ENCODE measurements around the gene SULT6B1.
"Not testable (repeated sequence)": the region's sequence is repeated elsewhere in the genome, so short reads cannot be mapped to it uniquely, and the experiment has no call there.

SULT6B1 gene

DNA sequence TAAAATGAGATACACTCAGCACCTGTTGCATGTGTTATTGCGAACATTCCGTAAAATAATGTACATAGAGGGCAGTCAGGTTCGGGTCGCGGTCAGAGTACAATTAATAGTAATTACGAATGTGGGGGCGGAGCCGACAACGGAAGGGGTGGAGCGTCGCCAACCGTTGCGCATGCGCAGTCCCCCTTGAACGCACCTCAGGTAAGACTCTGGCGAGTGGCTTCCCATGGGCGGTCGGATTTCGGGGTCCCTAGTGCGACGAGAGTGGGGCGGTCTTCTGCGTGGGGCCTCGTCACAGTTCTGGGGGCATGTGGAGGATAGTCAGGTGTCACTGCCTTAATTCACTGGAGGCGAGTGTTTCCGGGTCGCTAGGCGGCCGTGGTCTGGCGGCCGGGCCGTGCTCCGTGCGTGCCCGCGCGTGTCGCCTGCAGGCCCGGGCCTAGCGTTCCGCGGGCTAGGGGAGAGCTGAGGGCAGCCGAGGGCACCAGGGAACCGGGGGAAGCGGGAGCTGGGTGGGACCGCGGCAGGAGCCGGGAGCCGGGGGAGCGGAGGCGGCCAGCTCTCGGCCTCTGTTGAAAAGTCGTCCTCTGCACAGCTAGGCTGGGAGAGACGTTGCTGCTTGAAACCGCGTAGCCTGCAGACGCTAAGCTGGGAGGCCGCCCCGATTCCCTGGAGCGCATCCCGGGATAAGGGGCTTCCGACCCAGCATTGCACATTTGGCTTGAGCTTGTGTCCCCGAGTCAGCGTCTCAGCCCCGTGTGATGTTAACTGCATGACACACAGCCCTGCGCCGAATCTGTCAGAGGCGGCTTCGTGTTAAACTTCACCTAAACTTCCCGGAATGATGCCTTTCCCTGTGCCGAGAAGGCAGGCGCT, 8.1 kb upstream of the SULT6B1 start, which contains the start of gene CEBPZOS:
Gene CEBPZOS (plus strand): TSS at position 177 of the 876 bp plus-strand sequence. CDS start 3,209 bp downstream, outside the sequence.
- DNase-seq (ENCODE audit: low read depth in 2 of 2), result peak; percentile 77 to 85

DNA sequence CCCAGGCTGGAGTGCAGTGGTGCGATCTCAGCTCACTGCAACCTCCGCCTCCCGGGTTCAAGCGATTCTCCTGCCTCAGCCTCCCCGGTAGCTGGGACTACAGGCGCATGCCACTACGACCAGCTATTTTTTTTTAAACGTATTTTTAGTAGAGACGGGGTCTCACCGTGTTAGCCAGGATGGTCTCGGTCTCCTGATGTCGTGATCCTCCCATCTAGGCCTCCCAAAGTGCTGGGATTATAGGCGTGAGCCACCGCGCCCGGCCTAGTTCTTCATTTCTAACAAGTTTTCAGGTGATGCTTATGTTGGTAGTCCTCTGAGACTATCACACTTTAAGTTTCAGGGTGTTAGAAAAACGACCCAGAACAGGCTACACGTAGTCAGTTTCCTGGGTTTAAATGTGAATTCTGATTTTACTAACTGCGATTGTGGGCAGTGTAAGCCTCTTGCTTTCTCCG, 7.4 kb upstream of the SULT6B1 start:
- DNase-seq (ENCODE audit: low read depth in 2 of 2), result not testable (repeated sequence)

DNA sequence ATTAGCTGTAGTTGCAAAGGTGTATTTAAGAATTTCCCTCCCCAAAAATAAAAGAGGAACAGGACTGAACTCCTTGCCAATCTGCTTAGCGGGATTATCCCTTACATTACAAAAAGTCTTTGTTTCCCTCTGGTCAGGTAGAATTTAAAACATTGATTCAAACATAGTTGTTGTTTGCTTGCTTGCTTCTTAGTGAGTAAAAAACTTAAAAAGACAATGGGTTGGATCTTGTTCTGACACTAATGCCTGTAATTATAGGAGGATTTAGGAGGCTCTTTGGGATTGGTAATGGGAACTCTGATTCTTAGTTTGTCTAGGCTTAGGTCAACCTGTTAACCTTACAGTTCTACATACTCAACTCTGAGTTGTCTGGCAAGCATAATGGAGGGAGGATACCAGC, 4.1 kb upstream of the SULT6B1 start:
- DNase-seq (ENCODE audit: low read depth in 2 of 2), result no peak

- no peak for DNase-seq (ENCODE audit: low read depth in 2 of 2)
These were observed 3.3 kb upstream of the SULT6B1 start for GRCh38 chr2:37191747-37192146.

- DNase-seq (ENCODE audit: low read depth in 2 of 2), result no peak
These were observed 2.8 kb upstream of the SULT6B1 start for GRCh38 chr2:37191253-37191652.

- DNase-seq (ENCODE audit: low read depth in 2 of 2), result no peak
These were observed 1.8 kb upstream of the SULT6B1 start for GRCh38 chr2:37190290-37190689.

DNA sequence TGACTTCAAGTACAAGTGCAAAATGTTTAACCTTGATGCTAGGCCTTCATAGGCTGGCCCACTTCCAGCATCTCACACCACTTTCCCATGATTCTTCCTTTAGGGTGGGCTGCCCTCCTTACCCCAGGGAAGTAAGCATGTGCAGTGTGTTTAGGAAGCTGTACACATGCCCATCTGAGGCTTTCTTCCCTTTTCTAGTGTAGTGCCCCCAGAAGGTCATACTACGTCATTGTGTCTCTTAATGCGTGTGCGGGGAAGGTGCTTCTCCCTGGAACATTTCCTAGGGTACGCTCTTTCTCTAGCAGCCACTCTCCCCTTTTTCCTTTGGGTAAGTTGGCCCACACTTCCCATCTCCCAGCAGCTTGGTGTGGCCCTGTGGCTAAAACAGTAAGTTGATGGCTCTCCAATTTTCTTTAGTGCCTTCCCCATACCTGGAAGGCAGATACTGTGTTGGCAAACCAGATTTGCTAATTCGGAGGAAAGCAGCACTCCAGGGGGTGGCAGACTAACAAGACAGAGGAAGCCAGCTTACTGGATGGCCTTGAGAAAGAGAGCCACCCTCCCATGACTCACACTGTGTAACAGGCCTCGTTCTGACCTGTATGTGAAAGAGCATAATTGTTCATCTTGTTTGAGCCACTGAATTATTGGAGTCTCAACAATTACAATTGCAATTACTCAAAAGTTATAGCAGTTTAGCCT, 1.1 kb upstream of the SULT6B1 start:
- no peak for DNase-seq (ENCODE audit: low read depth in 2 of 2)

GRCh38 chr2:37181726-37182684, 6.5 kb downstream of the SULT6B1 start:
- no peak for DNase-seq (ENCODE audit: low read depth in 2 of 2)

DNA sequence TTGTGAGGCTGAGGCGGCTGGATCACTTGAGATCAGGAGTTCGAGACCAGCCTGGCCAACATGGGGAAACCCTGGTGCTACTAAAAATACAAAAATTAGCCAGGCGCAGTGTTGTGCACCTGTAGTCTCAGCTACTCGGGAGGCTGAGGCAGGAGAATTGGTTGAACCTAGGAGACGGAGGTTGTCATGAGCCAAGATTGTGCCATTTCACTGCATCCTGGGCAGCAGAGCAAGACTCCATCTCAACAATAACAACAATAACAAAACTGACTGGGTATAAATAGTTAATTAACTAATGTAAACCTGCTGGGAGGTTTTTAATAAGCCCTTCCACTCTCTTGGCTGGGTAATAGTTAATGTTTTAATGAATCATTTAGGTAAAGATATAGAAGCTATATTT, 7.8 kb downstream of the SULT6B1 start:
- no peak for DNase-seq (ENCODE audit: low read depth in 2 of 2)

GRCh38 chr2:37180006-37180639, 8.3 kb downstream of the SULT6B1 start:
- DNase-seq (ENCODE audit: low read depth in 2 of 2), result no peak

DNA sequence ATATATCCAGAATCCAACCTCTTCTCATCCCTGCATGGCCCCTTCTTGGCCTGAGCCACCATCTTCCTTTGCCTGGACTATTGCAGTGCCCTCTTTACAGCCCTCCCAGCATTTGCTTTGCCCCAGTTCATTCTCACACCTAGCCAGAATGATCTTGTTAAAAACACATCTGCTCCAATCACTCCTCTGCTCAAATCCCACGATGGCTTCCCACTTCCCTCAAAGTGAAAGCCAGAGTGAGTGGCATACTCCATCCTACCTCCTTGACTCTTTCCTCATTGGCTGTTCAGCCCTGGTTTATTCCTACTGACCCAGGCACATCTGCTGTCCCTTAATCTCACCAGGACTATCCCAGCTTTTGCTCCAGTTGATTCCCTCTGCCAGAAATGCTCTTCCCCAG, 14.7 kb downstream of the SULT6B1 start:
- no peak for DNase-seq (ENCODE audit: low read depth in 2 of 2)

GRCh38 chr2:37171624-37171950, 16.9 kb downstream of the SULT6B1 start:
- DNase-seq (ENCODE audit: low read depth in 2 of 2), result no peak

DNA sequence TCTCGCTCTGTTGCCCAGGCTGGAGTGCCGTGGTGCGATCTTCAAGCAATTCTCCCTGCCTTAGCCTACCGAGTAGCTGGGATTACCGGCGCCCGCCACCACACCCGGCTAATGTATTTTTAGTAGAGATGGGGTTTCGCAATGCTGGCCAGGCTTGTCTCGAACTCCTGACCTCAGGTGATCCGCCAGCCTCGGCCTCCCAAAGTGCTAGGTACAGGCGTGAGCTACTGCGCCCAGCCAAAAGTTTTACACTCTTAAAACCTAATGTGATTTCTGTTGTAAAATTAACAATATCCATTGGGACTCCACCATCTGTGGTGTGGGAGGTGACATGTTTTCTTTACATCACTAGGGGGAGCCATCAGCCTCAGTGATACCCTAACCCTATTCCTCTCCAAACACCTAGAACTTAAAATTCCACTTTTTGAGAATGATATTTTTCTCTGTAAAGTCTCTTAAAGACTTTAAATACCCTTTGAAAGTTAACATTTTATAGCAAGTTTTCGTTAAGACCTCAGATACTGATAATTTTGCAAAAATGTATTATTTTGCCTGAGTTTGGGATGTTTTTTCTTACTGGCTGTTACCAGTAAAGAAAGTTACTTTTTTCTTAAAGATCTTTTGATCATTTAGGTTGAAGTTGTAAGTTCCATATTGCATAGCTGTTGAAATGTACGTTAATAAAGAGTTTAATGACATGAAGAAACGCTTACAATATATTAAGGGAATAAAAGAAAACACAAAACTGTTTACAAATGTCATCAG, 20.1 kb downstream of the SULT6B1 start:
- DNase-seq (ENCODE audit: low read depth in 2 of 2), result no peak

- no peak for DNase-seq (ENCODE audit: low read depth in 2 of 2)
These were observed 20.8 kb downstream of the SULT6B1 start for GRCh38 chr2:37167636-37168180.

GRCh38 chr2:37164757-37165156, 23.7 kb downstream of the SULT6B1 start:
- DNase-seq (ENCODE audit: low read depth in 2 of 2), result no peak

DNA sequence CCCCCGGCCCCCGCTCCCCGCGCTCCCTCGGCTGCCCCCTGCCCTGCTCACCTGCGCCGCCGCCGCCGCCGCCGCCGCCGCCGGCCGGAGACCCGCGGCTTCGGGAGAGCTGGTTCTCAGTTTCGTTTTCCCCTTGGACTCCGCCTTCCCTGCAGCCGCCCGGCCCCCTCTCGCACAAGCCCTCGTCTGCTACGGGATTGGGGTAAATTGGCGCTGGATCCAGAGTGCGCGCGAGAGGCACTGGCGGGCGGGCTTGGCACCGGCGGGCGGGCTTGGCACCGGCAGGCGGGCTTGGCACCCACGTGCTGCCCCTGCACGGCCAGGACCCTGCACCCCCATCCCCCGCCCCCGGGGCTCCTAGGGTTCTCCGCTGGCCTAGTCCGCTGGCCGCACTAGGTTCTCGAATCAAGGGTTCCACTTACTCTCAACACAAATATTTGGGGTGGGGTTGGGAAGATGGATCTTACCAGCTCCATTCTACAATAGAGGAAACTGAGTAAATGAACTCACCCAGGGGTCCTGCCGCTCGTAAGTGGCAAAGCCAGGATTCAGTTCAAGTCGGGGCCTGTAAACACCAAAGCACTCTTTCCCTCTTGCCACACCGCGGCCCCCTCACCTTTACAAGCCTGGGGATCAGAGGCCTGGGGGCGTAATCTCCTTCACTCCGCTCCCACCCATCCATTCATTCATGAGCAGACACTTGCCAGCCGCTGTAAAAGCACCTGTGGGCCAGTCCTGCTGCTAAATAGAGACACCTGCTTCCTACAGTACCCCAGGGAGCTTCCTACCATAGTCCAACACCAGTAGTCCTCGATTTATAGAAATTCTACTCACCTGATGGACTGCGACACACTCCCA, 31.4 kb downstream of the SULT6B1 start, which contains the start of gene EIF2AK2:
Gene EIF2AK2 (minus strand): TSS at position 124 of the 858 bp plus-strand sequence. CDS start 9,174 bp downstream, outside the sequence.
- peak; percentile 70 for DNase-seq (ENCODE audit: low read depth in 2 of 2)

DNA sequence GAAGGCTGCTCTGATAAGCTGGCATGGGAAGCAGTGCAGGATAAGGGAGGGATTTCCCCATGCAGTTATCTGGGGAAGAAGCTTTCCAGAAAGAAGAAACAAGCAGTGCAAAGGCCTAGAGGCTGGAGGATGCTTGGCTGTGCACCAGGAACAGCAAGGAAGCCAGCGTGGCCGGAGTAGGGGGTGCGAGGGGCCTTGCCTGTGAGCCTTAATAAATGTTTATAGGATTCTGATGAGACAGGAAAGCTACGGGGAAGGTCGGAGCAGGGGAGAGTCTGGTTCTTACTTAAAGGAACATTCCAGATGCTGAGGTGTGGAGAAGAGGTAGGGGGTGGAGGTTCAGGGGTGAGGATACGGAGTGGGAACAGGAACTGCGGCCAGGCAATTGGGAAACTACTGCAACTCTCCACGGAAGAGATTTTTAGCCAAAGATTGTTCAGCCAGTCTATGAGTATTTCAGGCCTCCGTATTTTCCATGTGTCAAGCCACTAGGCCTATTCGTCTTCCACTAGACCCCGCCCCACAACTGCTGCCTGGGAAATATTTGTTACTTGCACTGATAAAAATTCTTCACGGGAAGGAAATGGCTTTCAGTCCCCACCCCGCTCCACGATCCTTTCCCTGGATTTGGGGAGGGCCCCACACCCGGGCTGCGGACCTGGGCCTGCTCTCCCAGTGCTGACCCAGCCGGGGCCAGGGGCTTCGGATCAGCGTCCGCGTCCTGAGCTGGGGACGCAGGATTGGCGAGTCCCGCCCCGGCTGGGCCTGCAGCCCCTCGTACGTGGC, 32.2 kb downstream of the SULT6B1 start:
- peak; percentile 10 to 11 for DNase-seq (ENCODE audit: low read depth in 2 of 2)

DNA sequence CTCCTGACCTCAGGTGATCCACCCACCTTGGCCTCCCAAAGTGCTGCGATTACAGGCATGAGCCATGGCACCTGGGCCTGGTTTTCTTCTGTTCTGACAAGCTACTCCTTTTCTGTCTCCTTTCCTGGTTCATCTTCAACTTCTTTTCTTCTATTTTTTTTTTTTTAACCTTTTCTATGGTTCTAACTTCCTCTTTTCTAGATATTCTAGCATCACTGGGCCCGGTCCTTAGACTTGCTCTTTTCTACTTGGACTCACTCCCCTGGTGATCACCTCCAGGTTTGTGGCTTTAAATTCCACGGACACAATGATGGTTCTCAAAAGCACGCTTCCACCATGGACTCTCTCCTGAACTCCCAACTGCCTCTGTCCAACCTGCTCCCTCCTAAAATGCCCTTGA, 33.7 kb downstream of the SULT6B1 start:
- DNase-seq (ENCODE audit: low read depth in 2 of 2), result no peak

All from stimulated activated CD8-positive, alpha-beta memory T cell treated with anti-CD3 and anti-CD28 coated beads, Interleukin-2, amount 100 ng/mL, for 48 hours (primary cell).